A673 (cell line): ENCODE data around the gene WBP1L. TPM values are rescaled to one million over a fixed set of nuclear protein-coding genes. Genes with fewer than 3 reads are reported as not detected.

Source experiments
- BruUV-seq: library from RNA; stranded (reverse); fragments of 400-500 nt; replicated peaks from 2 replicates; lab custom pipeline; 2021; lab: Mats Ljungman, UMichigan
- CTCF ChIA-PET: fragments of 300-600 bp; sonication (Branson Sonifier 250); formaldehyde crosslinking; loops from one replicate; lab custom pipeline; 2022; ENCODE audit warnings: antibody characterized with exemption; lab: Charles Lee
- POLR2A ChIA-PET: fragments of 300-600 bp; sonication (Branson Sonifier 250); formaldehyde crosslinking; loops from one replicate; lab custom pipeline; 2022; ENCODE audit warnings: antibody characterized with exemption; ENCODE audit not compliant: low non-redundant PET; lab: Charles Lee
- DNase-seq: peaks from one replicate; pipeline ENCODE4 v3.0.0-alpha.2; 2015; ENCODE audit warnings: low spot score
- H3K27ac ChIP-seq: fragments of 200-600 bp; sonication (generic); 2 replicates; pipeline ENCODE4 v1.5.1; 2016; ENCODE audit warnings: mixed run types, low read depth, mild to moderate bottlenecking, mixed read lengths, antibody characterized with exemption, low read length; ENCODE audit not compliant: poor library complexity, severe bottlenecking
- H3K27me3 ChIP-seq: fragments of 200-600 bp; sonication (generic); replicated peaks from 2 replicates; pipeline ENCODE4 v1.6.1; 2017; ENCODE audit warnings: mixed run types, low read depth, mild to moderate bottlenecking, mixed read lengths, antibody characterized with exemption, low read length; ENCODE audit not compliant: insufficient read depth, poor library complexity
- H3K36me3 ChIP-seq: fragments of 200-600 bp; sonication (generic); 2 replicates; pipeline ENCODE4 v1.6.1; 2016; ENCODE audit warnings: mixed run types, mild to moderate bottlenecking, mixed read lengths, antibody characterized with exemption, low read length; ENCODE audit not compliant: insufficient read depth, poor library complexity, severe bottlenecking
- H3K4me1 ChIP-seq: fragments of 200-600 bp; sonication (generic); 2 replicates; pipeline ENCODE4 v1.6.1; 2017; ENCODE audit warnings: mixed run types, mild to moderate bottlenecking, mixed read lengths, antibody characterized with exemption, low read length; ENCODE audit not compliant: insufficient read depth, poor library complexity, severe bottlenecking
- H3K4me3 ChIP-seq: fragments of 200-600 bp; sonication (generic); 2 replicates; pipeline ENCODE4 v1.5.1; 2016; ENCODE audit warnings: low read depth, mixed run types, mild to moderate bottlenecking, mixed read lengths, low read length; ENCODE audit not compliant: poor library complexity, severe bottlenecking
- H3K9me3 ChIP-seq: fragments of 200-600 bp; sonication (generic); 2 replicates; pipeline ENCODE4 v1.6.1; 2016; ENCODE audit warnings: mixed run types, low read depth, mild to moderate bottlenecking, mixed read lengths, antibody characterized with exemption, low read length; ENCODE audit not compliant: poor library complexity, severe bottlenecking
- EZH2 ChIP-seq: fragments of 200-600 bp; sonication (generic); IDR thresholded peaks from 2 replicates; pipeline ENCODE4 v1.6.1; 2017; ENCODE audit warnings: borderline replicate concordance, low read depth, mild to moderate bottlenecking, mixed read lengths, antibody characterized with exemption, low read length; ENCODE audit not compliant: poor library complexity, severe bottlenecking
- intact Hi-C: fragments of 100-400 bp; cut with micrococcal nuclease; formaldehyde crosslinking; loops from one replicate; pipeline ENCODE4 v1.10.0; 2022; ENCODE audit not compliant: unreplicated experiment
- total RNA-seq: library from RNA; stranded (reverse); gene quantifications from 2 replicates; pipeline ENCODE4 v1.2.3, GENCODE V29; 2021
- TF ChIP-seq, protein P1 (sequence below): fragments of 300-800, 200-600 bp; sonication (generic); conservative IDR thresholded peaks from 2 replicates; pipeline ENCODE4 v1.5.1; 2017; ENCODE audit warnings: low read depth, mild to moderate bottlenecking, antibody characterized with exemption, low read length, moderate library complexity, mixed read lengths

Gene WBP1L
- total RNA-seq, 1 experiment from 2014 or later = 20.3 TPM

- peaks cover 6% of the 10 kb centered on the region for H3K4me1 ChIP-seq
- H3K27ac ChIP-seq = peak overlapping the region; percentile 0
- no peak overlapping the region for H3K4me3 ChIP-seq
- no peaks in the 10 kb centered on the region for H3K9me3 ChIP-seq
- intact Hi-C loops = no loop called here
- POLR2A ChIA-PET = no interaction called here
- peaks cover 21% of the 10 kb centered on the region for H3K36me3 ChIP-seq
- TF ChIP-seq, protein P1, sequence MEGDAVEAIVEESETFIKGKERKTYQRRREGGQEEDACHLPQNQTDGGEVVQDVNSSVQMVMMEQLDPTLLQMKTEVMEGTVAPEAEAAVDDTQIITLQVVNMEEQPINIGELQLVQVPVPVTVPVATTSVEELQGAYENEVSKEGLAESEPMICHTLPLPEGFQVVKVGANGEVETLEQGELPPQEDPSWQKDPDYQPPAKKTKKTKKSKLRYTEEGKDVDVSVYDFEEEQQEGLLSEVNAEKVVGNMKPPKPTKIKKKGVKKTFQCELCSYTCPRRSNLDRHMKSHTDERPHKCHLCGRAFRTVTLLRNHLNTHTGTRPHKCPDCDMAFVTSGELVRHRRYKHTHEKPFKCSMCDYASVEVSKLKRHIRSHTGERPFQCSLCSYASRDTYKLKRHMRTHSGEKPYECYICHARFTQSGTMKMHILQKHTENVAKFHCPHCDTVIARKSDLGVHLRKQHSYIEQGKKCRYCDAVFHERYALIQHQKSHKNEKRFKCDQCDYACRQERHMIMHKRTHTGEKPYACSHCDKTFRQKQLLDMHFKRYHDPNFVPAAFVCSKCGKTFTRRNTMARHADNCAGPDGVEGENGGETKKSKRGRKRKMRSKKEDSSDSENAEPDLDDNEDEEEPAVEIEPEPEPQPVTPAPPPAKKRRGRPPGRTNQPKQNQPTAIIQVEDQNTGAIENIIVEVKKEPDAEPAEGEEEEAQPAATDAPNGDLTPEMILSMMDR = no peak
- no peak for TF ChIP-seq EZH2
- CTCF ChIA-PET = no interaction called here
- no TSS peak for BruUV-seq
- H3K27me3 ChIP-seq = no peaks in the 10 kb centered on the region
- no peak for DNase-seq
Measured at GRCh38 chr10:102702742-102703141, 41.0 kb upstream of the WBP1L start.

GRCh38 chr10:102704915-102705314, 38.8 kb upstream of the WBP1L start:
- DNase-seq = no peak
- H3K4me3 ChIP-seq = no peak overlapping the region
- CTCF ChIA-PET = no interaction called here
- peaks cover 3% of the 10 kb centered on the region for H3K36me3 ChIP-seq
- no peaks in the 10 kb centered on the region for H3K27me3 ChIP-seq
- BruUV-seq = no TSS peak
- H3K27ac ChIP-seq = no peak overlapping the region
- POLR2A ChIA-PET = no interaction called here
- H3K4me1 ChIP-seq = peaks cover 6% of the 10 kb centered on the region
- intact Hi-C loops = no loop called here
- TF ChIP-seq, protein P1 = no peak
- TF ChIP-seq EZH2 = no peak
- no peaks in the 10 kb centered on the region for H3K9me3 ChIP-seq

- Histone ChIP-seq H3K27me3 (no peaks in the 10 kb centered on the region), H3K36me3 (peaks cover 3% of the 10 kb centered on the region), H3K4me3 (no peak overlapping the region), H3K4me1 (peaks cover 12% of the 10 kb centered on the region), H3K9me3 (no peaks in the 10 kb centered on the region), H3K27ac (no peak overlapping the region)
- POLR2A ChIA-PET = interaction anchor here (0.5 kb wide), 1 partner anchor 17 kb away, joined by 18 read pairs; no protein-coding TSS in a partner anchor
- intact Hi-C loops = no loop called here
- CTCF ChIA-PET = no interaction called here
- TF ChIP-seq, protein P1 = no peak
- no peak for TF ChIP-seq EZH2
- DNase-seq = no peak
- no TSS peak for BruUV-seq
Measured at GRCh38 chr10:102705531-102705930, 38.2 kb upstream of the WBP1L start.
